Lower leg skin (tissue), 3 donors: Measurements from ENCODE around the gene RCAN2.

Experiments
- CTCF ChIP-seq, 3 donors: fragments of 450-650 bp; IDR thresholded peaks; one replicate each; pipeline ENCODE4 v1.5.1; 2016; ENCODE audit warnings: antibody characterized with exemption in 3 of 3, mild to moderate bottlenecking in 3 of 3, moderate library complexity in 2 of 3
- POLR2A ChIP-seq, 2 donors: fragments of 450-650 bp; IDR thresholded peaks; one replicate each; pipeline ENCODE4 v1.6.1; 2016 to 2017; ENCODE audit warnings: antibody characterized with exemption in 2 of 2, mild to moderate bottlenecking in 1 of 2, moderate library complexity in 1 of 2

DNA sequence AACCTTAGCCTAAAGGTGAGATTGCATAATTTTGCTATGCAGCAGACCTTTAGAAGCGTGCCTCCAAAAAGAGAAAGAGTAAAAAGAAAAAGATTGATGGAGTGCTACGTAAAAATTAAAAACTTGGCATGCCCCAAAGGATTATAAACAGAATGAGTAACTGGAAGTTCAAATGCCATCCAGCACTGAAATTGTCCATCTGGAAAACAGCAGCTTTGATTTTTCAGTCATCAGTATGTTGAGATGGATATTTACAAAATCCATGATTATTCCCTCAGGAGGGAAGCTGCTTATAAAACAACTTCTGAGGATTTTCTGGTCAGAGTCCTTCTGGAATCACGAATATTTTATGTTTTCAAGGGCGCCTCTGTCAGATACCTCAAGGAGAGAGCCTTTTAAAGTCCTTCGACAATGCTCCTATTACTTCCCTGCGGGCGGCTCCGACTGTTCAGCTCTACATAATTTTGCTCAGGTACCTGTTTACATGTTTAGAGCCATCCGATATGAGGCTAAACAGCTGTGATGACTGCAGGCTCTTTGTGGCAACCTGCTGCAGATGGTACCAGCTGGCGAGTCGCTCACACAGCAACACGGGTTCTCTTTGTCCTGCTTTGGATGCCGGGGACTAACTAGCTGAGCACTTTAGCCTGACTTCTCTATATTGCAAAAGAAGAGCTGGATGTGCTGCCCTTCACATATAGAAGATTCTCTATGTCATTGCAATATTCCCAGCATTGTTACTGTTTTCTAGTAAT is 83.3 kb downstream of the RCAN2 start:
- no peak for TF ChIP-seq POLR2A (IDR thresholded peaks at IDR 0.05)
- TF ChIP-seq CTCF (IDR thresholded peaks at IDR 0.05): no peak
